ENCODE measurements around the gene HOXA11. TPM values are rescaled to one million over a fixed set of nuclear protein-coding genes. Genes with fewer than 3 reads are reported as not detected.

Gene HOXA11
- total RNA-seq, 1 experiment from 2014 or later = not detected

DNA sequence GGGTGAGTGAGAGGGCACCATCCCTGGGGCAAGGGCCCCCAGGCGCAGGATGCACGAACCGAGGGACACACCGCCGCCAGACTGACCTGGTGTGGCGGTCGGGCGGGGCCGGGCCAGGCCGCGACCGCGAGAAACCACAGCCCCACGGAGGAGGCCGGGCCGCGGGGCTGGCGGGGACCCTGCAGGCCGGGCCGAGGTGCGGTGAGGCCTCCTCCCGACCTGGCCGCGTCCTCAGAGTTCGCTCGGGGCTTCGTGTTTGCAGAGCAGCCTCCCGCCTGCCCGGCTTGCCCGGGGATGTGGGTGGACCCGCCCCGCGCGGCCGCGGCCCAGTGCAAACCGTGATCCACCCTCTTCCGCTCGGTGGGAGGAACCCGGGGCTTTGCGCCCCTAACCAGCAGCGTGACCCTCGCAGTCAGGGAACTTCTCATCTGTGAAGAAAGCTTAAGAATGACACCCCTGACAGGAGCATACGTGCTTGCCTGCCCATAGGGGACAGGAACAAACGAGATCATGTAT is 35.5 kb upstream of the HOXA11 start (continued):
- TF ChIP-seq, protein P1, sequence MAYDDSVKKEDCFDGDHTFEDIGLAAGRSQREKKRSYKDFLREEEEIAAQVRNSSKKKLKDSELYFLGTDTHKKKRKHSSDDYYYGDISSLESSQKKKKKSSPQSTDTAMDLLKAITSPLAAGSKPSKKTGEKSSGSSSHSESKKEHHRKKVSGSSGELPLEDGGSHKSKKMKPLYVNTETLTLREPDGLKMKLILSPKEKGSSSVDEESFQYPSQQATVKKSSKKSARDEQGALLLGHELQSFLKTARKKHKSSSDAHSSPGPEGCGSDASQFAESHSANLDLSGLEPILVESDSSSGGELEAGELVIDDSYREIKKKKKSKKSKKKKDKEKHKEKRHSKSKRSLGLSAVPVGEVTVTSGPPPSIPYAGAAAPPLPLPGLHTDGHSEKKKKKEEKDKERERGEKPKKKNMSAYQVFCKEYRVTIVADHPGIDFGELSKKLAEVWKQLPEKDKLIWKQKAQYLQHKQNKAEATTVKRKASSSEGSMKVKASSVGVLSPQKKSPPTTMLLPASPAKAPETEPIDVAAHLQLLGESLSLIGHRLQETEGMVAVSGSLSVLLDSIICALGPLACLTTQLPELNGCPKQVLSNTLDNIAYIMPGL (CRISPR knock-in tag; IDR thresholded peaks at IDR 0.05) = no peak
- TF ChIP-seq FOXP1 (CRISPR knock-in tag; IDR thresholded peaks at IDR 0.05; ENCODE audit: borderline replicate concordance) = no peak
- TF ChIP-seq OVOL2 (CRISPR knock-in tag; IDR thresholded peaks at IDR 0.05; ENCODE audit: borderline replicate concordance) = no peak
- TF ChIP-seq, protein P2, sequence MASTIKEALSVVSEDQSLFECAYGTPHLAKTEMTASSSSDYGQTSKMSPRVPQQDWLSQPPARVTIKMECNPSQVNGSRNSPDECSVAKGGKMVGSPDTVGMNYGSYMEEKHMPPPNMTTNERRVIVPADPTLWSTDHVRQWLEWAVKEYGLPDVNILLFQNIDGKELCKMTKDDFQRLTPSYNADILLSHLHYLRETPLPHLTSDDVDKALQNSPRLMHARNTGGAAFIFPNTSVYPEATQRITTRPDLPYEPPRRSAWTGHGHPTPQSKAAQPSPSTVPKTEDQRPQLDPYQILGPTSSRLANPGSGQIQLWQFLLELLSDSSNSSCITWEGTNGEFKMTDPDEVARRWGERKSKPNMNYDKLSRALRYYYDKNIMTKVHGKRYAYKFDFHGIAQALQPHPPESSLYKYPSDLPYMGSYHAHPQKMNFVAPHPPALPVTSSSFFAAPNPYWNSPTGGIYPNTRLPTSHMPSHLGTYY (CRISPR knock-in tag; IDR thresholded peaks at IDR 0.05) = no peak
- TF ChIP-seq, protein P3, sequence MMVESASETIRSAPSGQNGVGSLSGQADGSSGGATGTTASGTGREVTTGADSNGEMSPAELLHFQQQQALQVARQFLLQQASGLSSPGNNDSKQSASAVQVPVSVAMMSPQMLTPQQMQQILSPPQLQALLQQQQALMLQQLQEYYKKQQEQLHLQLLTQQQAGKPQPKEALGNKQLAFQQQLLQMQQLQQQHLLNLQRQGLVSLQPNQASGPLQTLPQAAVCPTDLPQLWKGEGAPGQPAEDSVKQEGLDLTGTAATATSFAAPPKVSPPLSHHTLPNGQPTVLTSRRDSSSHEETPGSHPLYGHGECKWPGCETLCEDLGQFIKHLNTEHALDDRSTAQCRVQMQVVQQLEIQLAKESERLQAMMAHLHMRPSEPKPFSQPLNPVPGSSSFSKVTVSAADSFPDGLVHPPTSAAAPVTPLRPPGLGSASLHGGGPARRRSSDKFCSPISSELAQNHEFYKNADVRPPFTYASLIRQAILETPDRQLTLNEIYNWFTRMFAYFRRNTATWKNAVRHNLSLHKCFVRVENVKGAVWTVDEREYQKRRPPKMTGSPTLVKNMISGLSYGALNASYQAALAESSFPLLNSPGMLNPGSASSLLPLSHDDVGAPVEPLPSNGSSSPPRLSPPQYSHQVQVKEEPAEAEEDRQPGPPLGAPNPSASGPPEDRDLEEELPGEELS (CRISPR knock-in tag; IDR thresholded peaks at IDR 0.05) = no peak

DNA sequence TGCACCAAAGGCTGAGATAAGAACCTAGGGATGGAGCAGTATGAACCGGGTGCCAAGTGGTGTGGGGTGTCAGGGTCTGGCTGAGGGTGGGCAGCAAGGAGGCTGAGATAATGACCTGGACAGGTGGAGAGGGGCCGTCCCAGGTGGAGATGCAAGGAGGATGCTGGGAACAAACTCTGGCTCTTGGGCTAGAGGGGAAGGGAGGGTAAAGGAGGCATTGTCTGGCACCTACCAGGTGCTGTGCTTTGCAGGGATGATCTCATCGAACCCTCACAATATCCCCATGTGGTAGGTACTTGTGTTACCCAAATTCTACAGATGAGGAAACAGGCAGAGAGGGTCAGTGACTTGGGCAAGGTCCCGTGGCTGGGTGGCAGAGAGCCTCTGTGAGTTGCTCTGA is 34.8 kb upstream of the HOXA11 start:
- TF ChIP-seq ZNF263 (CRISPR knock-in tag; IDR thresholded peaks at IDR 0.05; ENCODE audit: low read depth) (no peak), FOXJ3 (CRISPR knock-in tag; IDR thresholded peaks at IDR 0.05; ENCODE audit: borderline replicate concordance) (no peak)
- TF ChIP-seq, protein P3 (CRISPR knock-in tag; IDR thresholded peaks at IDR 0.05) = no peak
- ChIA-PET POLR2A (no interaction called here), CTCF (no interaction called here)
- Mint-ChIP-seq H3K4me3 (no peak overlapping the region), H3K4me1 (peaks cover 38% of the 10 kb centered on the region), H3K36me3 (no peaks in the 10 kb centered on the region), H3K27ac (no peak overlapping the region), H3K27me3 (ENCODE audit: low read depth) (peaks cover 100% of the 10 kb centered on the region), H3K9me3 (no peaks in the 10 kb centered on the region)
- ATAC-seq (no peak), DNase-seq (ENCODE audit: low spot score) (no peak)

DNA sequence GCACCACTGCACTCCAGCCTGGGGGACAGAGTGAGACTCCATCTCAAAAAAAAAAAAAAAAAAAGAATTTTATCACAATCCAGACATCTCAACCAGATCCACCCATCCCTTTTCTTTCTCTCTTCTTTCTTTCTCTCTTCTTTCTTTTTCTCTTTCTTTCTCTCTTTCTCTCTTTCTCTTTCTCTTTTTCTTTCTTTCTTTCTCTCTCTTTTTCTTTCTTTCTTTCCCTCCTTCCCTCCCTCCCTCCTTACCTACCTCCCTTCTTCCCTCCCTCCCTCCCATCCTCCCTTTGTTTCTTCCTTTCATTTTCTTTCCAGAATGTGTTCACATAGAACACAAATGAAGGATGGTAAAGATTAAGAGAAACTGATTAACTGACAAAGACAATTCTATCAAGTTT is 32.9 kb upstream of the HOXA11 start:
- DNase-seq (ENCODE audit: low spot score) = no peak
- H3K4me1 Mint-ChIP-seq = peaks cover 39% of the 10 kb centered on the region
- H3K36me3 Mint-ChIP-seq = no peaks in the 10 kb centered on the region
- CTCF ChIA-PET = interaction anchor here (1.1 kb wide), 1 partner anchor 22 kb away, joined by 3 read pairs; no protein-coding TSS in a partner anchor
- no peaks in the 10 kb centered on the region for H3K9me3 Mint-ChIP-seq
- no peak overlapping the region for H3K4me3 Mint-ChIP-seq
- ATAC-seq = no peak
- POLR2A ChIA-PET = no interaction called here
- H3K27me3 Mint-ChIP-seq (ENCODE audit: low read depth) = peaks cover 100% of the 10 kb centered on the region
- H3K27ac Mint-ChIP-seq = no peak overlapping the region
- TF ChIP-seq, protein P2 (CRISPR knock-in tag; IDR thresholded peaks at IDR 0.05) = no peak
- TF ChIP-seq, protein P4, sequence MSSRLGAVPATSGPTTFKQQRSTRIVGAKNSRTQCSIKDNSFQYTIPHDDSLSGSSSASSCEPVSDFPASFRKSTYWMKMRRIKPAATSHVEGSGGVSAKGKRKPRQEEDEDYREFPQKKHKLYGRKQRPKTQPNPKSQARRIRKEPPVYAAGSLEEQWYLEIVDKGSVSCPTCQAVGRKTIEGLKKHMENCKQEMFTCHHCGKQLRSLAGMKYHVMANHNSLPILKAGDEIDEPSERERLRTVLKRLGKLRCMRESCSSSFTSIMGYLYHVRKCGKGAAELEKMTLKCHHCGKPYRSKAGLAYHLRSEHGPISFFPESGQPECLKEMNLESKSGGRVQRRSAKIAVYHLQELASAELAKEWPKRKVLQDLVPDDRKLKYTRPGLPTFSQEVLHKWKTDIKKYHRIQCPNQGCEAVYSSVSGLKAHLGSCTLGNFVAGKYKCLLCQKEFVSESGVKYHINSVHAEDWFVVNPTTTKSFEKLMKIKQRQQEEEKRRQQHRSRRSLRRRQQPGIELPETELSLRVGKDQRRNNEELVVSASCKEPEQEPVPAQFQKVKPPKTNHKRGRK (CRISPR knock-in tag; IDR thresholded peaks at IDR 0.05; ENCODE audit: borderline replicate concordance) = no peak
- no peak for TF ChIP-seq ZNF232 (CRISPR knock-in tag; IDR thresholded peaks at IDR 0.05)
- TF ChIP-seq JUN (CRISPR knock-in tag; IDR thresholded peaks at IDR 0.05) = no peak
- TF ChIP-seq CREM (CRISPR knock-in tag; IDR thresholded peaks at IDR 0.05) = no peak
- TF ChIP-seq, protein P5, sequence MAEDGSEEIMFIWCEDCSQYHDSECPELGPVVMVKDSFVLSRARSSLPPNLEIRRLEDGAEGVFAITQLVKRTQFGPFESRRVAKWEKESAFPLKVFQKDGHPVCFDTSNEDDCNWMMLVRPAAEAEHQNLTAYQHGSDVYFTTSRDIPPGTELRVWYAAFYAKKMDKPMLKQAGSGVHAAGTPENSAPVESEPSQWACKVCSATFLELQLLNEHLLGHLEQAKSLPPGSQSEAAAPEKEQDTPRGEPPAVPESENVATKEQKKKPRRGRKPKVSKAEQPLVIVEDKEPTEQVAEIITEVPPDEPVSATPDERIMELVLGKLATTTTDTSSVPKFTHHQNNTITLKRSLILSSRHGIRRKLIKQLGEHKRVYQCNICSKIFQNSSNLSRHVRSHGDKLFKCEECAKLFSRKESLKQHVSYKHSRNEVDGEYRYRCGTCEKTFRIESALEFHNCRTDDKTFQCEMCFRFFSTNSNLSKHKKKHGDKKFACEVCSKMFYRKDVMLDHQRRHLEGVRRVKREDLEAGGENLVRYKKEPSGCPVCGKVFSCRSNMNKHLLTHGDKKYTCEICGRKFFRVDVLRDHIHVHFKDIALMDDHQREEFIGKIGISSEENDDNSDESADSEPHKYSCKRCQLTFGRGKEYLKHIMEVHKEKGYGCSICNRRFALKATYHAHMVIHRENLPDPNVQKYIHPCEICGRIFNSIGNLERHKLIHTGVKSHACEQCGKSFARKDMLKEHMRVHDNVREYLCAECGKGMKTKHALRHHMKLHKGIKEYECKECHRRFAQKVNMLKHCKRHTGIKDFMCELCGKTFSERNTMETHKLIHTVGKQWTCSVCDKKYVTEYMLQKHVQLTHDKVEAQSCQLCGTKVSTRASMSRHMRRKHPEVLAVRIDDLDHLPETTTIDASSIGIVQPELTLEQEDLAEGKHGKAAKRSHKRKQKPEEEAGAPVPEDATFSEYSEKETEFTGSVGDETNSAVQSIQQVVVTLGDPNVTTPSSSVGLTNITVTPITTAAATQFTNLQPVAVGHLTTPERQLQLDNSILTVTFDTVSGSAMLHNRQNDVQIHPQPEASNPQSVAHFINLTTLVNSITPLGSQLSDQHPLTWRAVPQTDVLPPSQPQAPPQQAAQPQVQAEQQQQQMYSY (CRISPR knock-in tag; IDR thresholded peaks at IDR 0.05) = no peak
- TF ChIP-seq TP53 (CRISPR knock-in tag; IDR thresholded peaks at IDR 0.05) = no peak
- TF ChIP-seq, protein P6, sequence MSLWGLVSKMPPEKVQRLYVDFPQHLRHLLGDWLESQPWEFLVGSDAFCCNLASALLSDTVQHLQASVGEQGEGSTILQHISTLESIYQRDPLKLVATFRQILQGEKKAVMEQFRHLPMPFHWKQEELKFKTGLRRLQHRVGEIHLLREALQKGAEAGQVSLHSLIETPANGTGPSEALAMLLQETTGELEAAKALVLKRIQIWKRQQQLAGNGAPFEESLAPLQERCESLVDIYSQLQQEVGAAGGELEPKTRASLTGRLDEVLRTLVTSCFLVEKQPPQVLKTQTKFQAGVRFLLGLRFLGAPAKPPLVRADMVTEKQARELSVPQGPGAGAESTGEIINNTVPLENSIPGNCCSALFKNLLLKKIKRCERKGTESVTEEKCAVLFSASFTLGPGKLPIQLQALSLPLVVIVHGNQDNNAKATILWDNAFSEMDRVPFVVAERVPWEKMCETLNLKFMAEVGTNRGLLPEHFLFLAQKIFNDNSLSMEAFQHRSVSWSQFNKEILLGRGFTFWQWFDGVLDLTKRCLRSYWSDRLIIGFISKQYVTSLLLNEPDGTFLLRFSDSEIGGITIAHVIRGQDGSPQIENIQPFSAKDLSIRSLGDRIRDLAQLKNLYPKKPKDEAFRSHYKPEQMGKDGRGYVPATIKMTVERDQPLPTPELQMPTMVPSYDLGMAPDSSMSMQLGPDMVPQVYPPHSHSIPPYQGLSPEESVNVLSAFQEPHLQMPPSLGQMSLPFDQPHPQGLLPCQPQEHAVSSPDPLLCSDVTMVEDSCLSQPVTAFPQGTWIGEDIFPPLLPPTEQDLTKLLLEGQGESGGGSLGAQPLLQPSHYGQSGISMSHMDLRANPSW (CRISPR knock-in tag; conservative IDR thresholded peaks at IDR 0.05; ENCODE audit: low read depth) = no peak
- TF ChIP-seq FOXP1 (CRISPR knock-in tag; IDR thresholded peaks at IDR 0.05; ENCODE audit: borderline replicate concordance) = no peak
- no peak for TF ChIP-seq MYBL2 (CRISPR knock-in tag; IDR thresholded peaks at IDR 0.05)

All from WTC11 (cell line).